ENCODE data around the gene IQSEC1. TPM values are rescaled to one million over a fixed set of nuclear protein-coding genes. Genes with fewer than 3 reads are reported as not detected.
A peak's percentile ranks its signal among the peaks of the same experiment; 100 is the strongest.

The IQSEC1 gene
- total and polyA plus RNA-seq, 2 donors: 9.4 to 21.9 TPM

- Histone ChIP-seq H3K36me3 (ENCODE audit: control insufficient read depth in 2 of 2, insufficient read depth in 2 of 2, low read length in 1 of 2) (peaks cover 0 to 11% of the 10 kb centered on the region in 2 donors), H3K4me3 (ENCODE audit: low read length in 2 of 2) (no peak overlapping the region), H3K27me3 (ENCODE audit: control insufficient read depth in 2 of 2, insufficient read depth in 1 of 2, low read length in 1 of 2) (peaks cover 2 to 5% of the 10 kb centered on the region in 2 donors), H3K9me3 (ENCODE audit: control insufficient read depth in 2 of 2, insufficient read depth in 1 of 2, low read length in 1 of 2) (no peaks in the 10 kb centered on the region), H3K27ac (ENCODE audit: low read depth in 1 of 2, low read length in 1 of 2) (no peak overlapping the region), H3K4me1 (ENCODE audit: control insufficient read depth in 2 of 2, insufficient read depth in 2 of 2, low read length in 2 of 2) (peaks cover 6 to 25% of the 10 kb centered on the region in 2 donors)
- DNase-seq (ENCODE audit: low read depth in 6 of 9, low spot score in 9 of 9): peak in 1 of 9 donors; percentile 40
- 86% methylated on average over 14 of the region's 14 CpGs for WGBS
Observed at GRCh38 chr3:12999147-13000140, 73.8 kb downstream of the IQSEC1 start.

- DNase-seq (ENCODE audit: low read depth in 6 of 9, low spot score in 9 of 9): no peak
- Histone ChIP-seq H3K4me1 (ENCODE audit: control insufficient read depth in 2 of 2, insufficient read depth in 2 of 2, low read length in 2 of 2) (peaks cover 13 to 25% of the 10 kb centered on the region in 2 donors), H3K27ac (ENCODE audit: low read depth in 1 of 2, low read length in 1 of 2) (no peak overlapping the region), H3K36me3 (ENCODE audit: control insufficient read depth in 2 of 2, insufficient read depth in 2 of 2, low read length in 1 of 2) (peaks cover 0 to 11% of the 10 kb centered on the region in 2 donors), H3K9me3 (ENCODE audit: control insufficient read depth in 2 of 2, insufficient read depth in 1 of 2, low read length in 1 of 2) (no peaks in the 10 kb centered on the region), H3K27me3 (ENCODE audit: control insufficient read depth in 2 of 2, insufficient read depth in 1 of 2, low read length in 1 of 2) (peaks cover 9 to 10% of the 10 kb centered on the region in 2 donors), H3K4me3 (ENCODE audit: low read length in 2 of 2) (no peak overlapping the region)
- 59% methylated on average over 4 of the region's 4 CpGs for WGBS
Observed at GRCh38 chr3:12998648-12999047, 74.6 kb downstream of the IQSEC1 start.

- Histone ChIP-seq H3K9me3 (ENCODE audit: control insufficient read depth in 2 of 2, insufficient read depth in 1 of 2, low read length in 1 of 2) (peaks cover 0 to 1% of the 10 kb centered on the region in 2 donors), H3K4me3 (ENCODE audit: low read length in 2 of 2) (no peak overlapping the region), H3K27me3 (ENCODE audit: control insufficient read depth in 2 of 2, insufficient read depth in 1 of 2, low read length in 1 of 2) (peaks cover 19 to 23% of the 10 kb centered on the region in 2 donors), H3K4me1 (ENCODE audit: control insufficient read depth in 2 of 2, insufficient read depth in 2 of 2, low read length in 2 of 2) (peaks cover 14 to 31% of the 10 kb centered on the region in 2 donors), H3K27ac (ENCODE audit: low read depth in 1 of 2, low read length in 1 of 2) (no peak overlapping the region), H3K36me3 (ENCODE audit: control insufficient read depth in 2 of 2, insufficient read depth in 2 of 2, low read length in 1 of 2) (peaks cover 0 to 11% of the 10 kb centered on the region in 2 donors)
- no peak for DNase-seq (ENCODE audit: low read depth in 6 of 9, low spot score in 9 of 9)
Observed at GRCh38 chr3:12997387-12997786, 75.8 kb downstream of the IQSEC1 start.

- no peak for DNase-seq (ENCODE audit: low read depth in 6 of 9, low spot score in 9 of 9)
- Histone ChIP-seq H3K4me3 (ENCODE audit: low read length in 2 of 2) (no peak overlapping the region), H3K36me3 (ENCODE audit: control insufficient read depth in 2 of 2, insufficient read depth in 2 of 2, low read length in 1 of 2) (peaks cover 0 to 8% of the 10 kb centered on the region in 2 donors), H3K27me3 (ENCODE audit: control insufficient read depth in 2 of 2, insufficient read depth in 1 of 2, low read length in 1 of 2) (peaks cover 19 to 33% of the 10 kb centered on the region in 2 donors), H3K9me3 (ENCODE audit: control insufficient read depth in 2 of 2, insufficient read depth in 1 of 2, low read length in 1 of 2) (peaks cover 0 to 1% of the 10 kb centered on the region in 2 donors), H3K4me1 (ENCODE audit: control insufficient read depth in 2 of 2, insufficient read depth in 2 of 2, low read length in 2 of 2) (peaks cover 14 to 31% of the 10 kb centered on the region in 2 donors), H3K27ac (ENCODE audit: low read depth in 1 of 2, low read length in 1 of 2) (no peak overlapping the region)
- 90% methylated on average over 2 of the region's 2 CpGs for WGBS
Observed at GRCh38 chr3:12996181-12996506, 77.1 kb downstream of the IQSEC1 start.

GRCh38 chr3:12995389-12996180, 77.6 kb downstream of the IQSEC1 start:
- Histone ChIP-seq H3K36me3 (ENCODE audit: control insufficient read depth in 2 of 2, insufficient read depth in 2 of 2, low read length in 1 of 2) (peaks cover 0 to 6% of the 10 kb centered on the region in 2 donors), H3K27me3 (ENCODE audit: control insufficient read depth in 2 of 2, insufficient read depth in 1 of 2, low read length in 1 of 2) (peaks cover 19 to 33% of the 10 kb centered on the region in 2 donors), H3K4me3 (ENCODE audit: low read length in 2 of 2) (no peak overlapping the region), H3K9me3 (ENCODE audit: control insufficient read depth in 2 of 2, insufficient read depth in 1 of 2, low read length in 1 of 2) (peaks cover 0 to 1% of the 10 kb centered on the region in 2 donors), H3K27ac (ENCODE audit: low read depth in 1 of 2, low read length in 1 of 2) (no peak overlapping the region), H3K4me1 (ENCODE audit: control insufficient read depth in 2 of 2, insufficient read depth in 2 of 2, low read length in 2 of 2) (peaks cover 14 to 31% of the 10 kb centered on the region in 2 donors)
- no peak for DNase-seq (ENCODE audit: low read depth in 6 of 9, low spot score in 9 of 9)
- 86% methylated on average over 10 of the region's 10 CpGs for WGBS

GRCh38 chr3:12994607-12995388, 78.4 kb downstream of the IQSEC1 start:
- DNase-seq (ENCODE audit: low read depth in 6 of 9, low spot score in 9 of 9): peak in 7 of 9 donors; percentile 61 to 86 (median 74)
- Histone ChIP-seq H3K4me3 (ENCODE audit: low read length in 2 of 2) (peak overlapping the region; percentile 44 to 66), H3K27ac (ENCODE audit: low read depth in 1 of 2, low read length in 1 of 2) (peak overlapping the region in 1 of 2 donors; percentile 57), H3K9me3 (ENCODE audit: control insufficient read depth in 2 of 2, insufficient read depth in 1 of 2, low read length in 1 of 2) (peaks cover 0 to 1% of the 10 kb centered on the region in 2 donors), H3K27me3 (ENCODE audit: control insufficient read depth in 2 of 2, insufficient read depth in 1 of 2, low read length in 1 of 2) (peaks cover 19 to 33% of the 10 kb centered on the region in 2 donors), H3K4me1 (ENCODE audit: control insufficient read depth in 2 of 2, insufficient read depth in 2 of 2, low read length in 2 of 2) (peaks cover 14 to 31% of the 10 kb centered on the region in 2 donors), H3K36me3 (ENCODE audit: control insufficient read depth in 2 of 2, insufficient read depth in 2 of 2, low read length in 1 of 2) (no peaks in the 10 kb centered on the region)
- under 1% methylated on average over 58 of the region's 58 CpGs for WGBS

GRCh38 chr3:12994357-12994606, 78.9 kb downstream of the IQSEC1 start:
- no peak for DNase-seq (ENCODE audit: low read depth in 6 of 9, low spot score in 9 of 9)
- WGBS: under 1% methylated on average over 25 of the region's 25 CpGs
- H3K4me1 ChIP-seq (ENCODE audit: control insufficient read depth in 2 of 2, insufficient read depth in 2 of 2, low read length in 2 of 2): peaks cover 14 to 27% of the 10 kb centered on the region in 2 donors

GRCh38 chr3:12993517-12994356, 79.5 kb downstream of the IQSEC1 start:
- Histone ChIP-seq H3K4me3 (ENCODE audit: low read length in 2 of 2) (peak overlapping the region; percentile 44 to 66), H3K36me3 (ENCODE audit: control insufficient read depth in 2 of 2, insufficient read depth in 2 of 2, low read length in 1 of 2) (no peaks in the 10 kb centered on the region), H3K4me1 (ENCODE audit: control insufficient read depth in 2 of 2, insufficient read depth in 2 of 2, low read length in 2 of 2) (peaks cover 14 to 24% of the 10 kb centered on the region in 2 donors), H3K27ac (ENCODE audit: low read depth in 1 of 2, low read length in 1 of 2) (no peak overlapping the region), H3K9me3 (ENCODE audit: control insufficient read depth in 2 of 2, insufficient read depth in 1 of 2, low read length in 1 of 2) (peaks cover 0 to 1% of the 10 kb centered on the region in 2 donors), H3K27me3 (ENCODE audit: control insufficient read depth in 2 of 2, insufficient read depth in 1 of 2, low read length in 1 of 2) (peaks cover 19 to 33% of the 10 kb centered on the region in 2 donors)
- peak in 1 of 9 donors; percentile 31 for DNase-seq (ENCODE audit: low read depth in 6 of 9, low spot score in 9 of 9)
- under 1% methylated on average over 114 of the region's 114 CpGs for WGBS

More at GRCh38 chr3:12994357-12994606, 78.9 kb downstream of the IQSEC1 start:
- H3K27ac ChIP-seq (ENCODE audit: low read depth in 1 of 2, low read length in 1 of 2): no peak overlapping the region
- no peaks in the 10 kb centered on the region for H3K36me3 ChIP-seq (ENCODE audit: control insufficient read depth in 2 of 2, insufficient read depth in 2 of 2, low read length in 1 of 2)
- peaks cover 0 to 1% of the 10 kb centered on the region in 2 donors for H3K9me3 ChIP-seq (ENCODE audit: control insufficient read depth in 2 of 2, insufficient read depth in 1 of 2, low read length in 1 of 2)
- H3K4me3 ChIP-seq (ENCODE audit: low read length in 2 of 2): peak overlapping the region; percentile 44 to 66
- H3K27me3 ChIP-seq (ENCODE audit: control insufficient read depth in 2 of 2, insufficient read depth in 1 of 2, low read length in 1 of 2): peaks cover 19 to 33% of the 10 kb centered on the region in 2 donors

Data from thymus (tissue), 11 donors.